B cell (primary cell): ENCODE measurements around the gene KIRREL3. TPM values are rescaled to one million over a fixed set of nuclear protein-coding genes. Genes with fewer than 3 reads are reported as not detected.

Source experiments
- ATAC-seq: fragments of 200-7000 bp; cut with Tn5 transposase; one replicate; pipeline ENCODE4 v1.10.0; 2021; ENCODE audit warnings: low read depth, mild to moderate bottlenecking, moderate number of reproducible peaks, moderate library complexity
- CTCF ChIA-PET: fragments of 350-600 bp; sonication (Branson Sonifier 250); formaldehyde crosslinking; loops from one replicate; lab custom pipeline; 2021; ENCODE audit warnings: antibody characterized with exemption, inconsistent platforms; lab: Charles Lee
- POLR2A ChIA-PET: fragments of 350-600 bp; sonication (Branson Sonifier 250); formaldehyde crosslinking; loops from one replicate; lab custom pipeline; 2021; ENCODE audit warnings: antibody characterized with exemption; lab: Charles Lee
- DNase-seq: peaks from one replicate; pipeline ENCODE4 v3.0.0; 2013
- H2AFZ ChIP-seq: 2 replicates; pipeline ENCODE4 v1.6.1; 2012; ENCODE audit warnings: mild to moderate bottlenecking, low read depth, low read length; ENCODE audit not compliant: insufficient read depth, poor library complexity, severe bottlenecking
- H3K27ac ChIP-seq, 2 donors: 1 replicate in 1 of 2; 2 replicates in 1 of 2; pipeline ENCODE4 v1.5.1; 2012 to 2013; ENCODE audit warnings: low read length in 2 of 2, mild to moderate bottlenecking in 2 of 2, moderate library complexity in 1 of 2
- H3K27me3 ChIP-seq, 4 experiments: fragments of 200-600 bp in 1 of 4; sonication (generic) in 1 of 4; replicated peaks in 1 of 4; 1 replicate in 2 of 4; 2 replicates in 2 of 4; pipeline versions ENCODE4 v1.6.1 to v1.7.0; 2013 to 2016; ENCODE audit warnings: low read length in 3 of 4, mild to moderate bottlenecking in 2 of 4, mixed read lengths in 1 of 4, moderate library complexity in 1 of 4; ENCODE audit not compliant: insufficient read depth in 4 of 4, control insufficient read depth in 3 of 4; ENCODE audit errors: control extremely low read depth in 1 of 4
- H3K36me3 ChIP-seq, 2 experiments: replicated peaks in 1 of 2; 1 replicate in 1 of 2; 2 replicates in 1 of 2; pipeline versions ENCODE4 v1.6.1 to v1.7.1; 2013; ENCODE audit warnings: low read length in 1 of 2; ENCODE audit not compliant: insufficient read depth in 2 of 2, control insufficient read depth in 1 of 2; ENCODE audit errors: control extremely low read depth in 1 of 2, extremely low read depth in 1 of 2
- H3K4me1 ChIP-seq, 2 donors: fragments of 200-600 bp in 1 of 2; sonication (generic) in 1 of 2; 1 replicate in 1 of 2; 2 replicates in 1 of 2; pipeline versions ENCODE4 v1.5.1 to v1.6.1; 2013 to 2017; ENCODE audit warnings: low read length in 2 of 2; ENCODE audit not compliant: control insufficient read depth in 2 of 2, insufficient read depth in 2 of 2
- H3K4me2 ChIP-seq: replicated peaks from 2 replicates; pipeline ENCODE3; 2012; ENCODE audit warnings: mild to moderate bottlenecking, low read depth, low read length; ENCODE audit not compliant: poor library complexity, severe bottlenecking
- H3K4me3 ChIP-seq, 5 experiments: fragments of 200-600 bp in 1 of 5; sonication (generic) in 1 of 5; 1 replicate in 3 of 5; 2 replicates in 2 of 5; pipeline versions ENCODE4 v1.5.1 to v1.7.0; 2011 to 2016; ENCODE audit warnings: low read length in 4 of 5, mild to moderate bottlenecking in 4 of 5, low read depth in 2 of 5, control low read depth in 1 of 5, moderate library complexity in 1 of 5; ENCODE audit not compliant: insufficient read depth in 1 of 5; ENCODE audit errors: control extremely low read depth in 1 of 5, extremely low read depth in 1 of 5
- H3K79me2 ChIP-seq: fragments of 200-600 bp; sonication (generic); one replicate; pipeline ENCODE4 v1.6.0; 2016; ENCODE audit warnings: low read length; ENCODE audit not compliant: control insufficient read depth, insufficient read depth
- H3K9ac ChIP-seq: fragments of 200-600 bp; sonication (generic); 2 replicates; pipeline ENCODE4 v1.6.1; 2017; ENCODE audit warnings: mild to moderate bottlenecking, low read length, moderate library complexity
- H3K9me3 ChIP-seq, 3 donors: one replicate each; pipeline versions ENCODE4 v1.6.1 to v1.7.1; 2013; ENCODE audit warnings: low read length in 2 of 3; ENCODE audit not compliant: control insufficient read depth in 2 of 3, insufficient read depth in 1 of 3; ENCODE audit errors: control extremely low read depth in 1 of 3
- H4K20me1 ChIP-seq: 2 replicates; pipeline ENCODE4 v1.6.0; 2012; ENCODE audit warnings: mild to moderate bottlenecking, low read length; ENCODE audit not compliant: insufficient read depth, control insufficient read depth, poor library complexity, severe bottlenecking
- H3K27ac Mint-ChIP-seq: one replicate; pipeline ENCODE4 v1.8.0; 2021; ENCODE audit warnings: mixed read lengths
- H3K27me3 Mint-ChIP-seq: one replicate; pipeline ENCODE4 v1.8.0; 2021; ENCODE audit warnings: mixed read lengths
- H3K4me1 Mint-ChIP-seq: one replicate; pipeline ENCODE4 v1.8.0; 2021; ENCODE audit warnings: mixed read lengths
- H3K4me3 Mint-ChIP-seq: one replicate; pipeline ENCODE4 v1.8.0; 2021; ENCODE audit warnings: mixed read lengths
- H3K9me3 Mint-ChIP-seq: one replicate; pipeline ENCODE4 v1.8.0; 2022; ENCODE audit warnings: mixed read lengths; ENCODE audit not compliant: insufficient read depth
- EZH2 ChIP-seq: IDR thresholded peaks from 2 replicates; pipeline ENCODE4 v1.6.1; 2012; ENCODE audit warnings: borderline replicate concordance, low read depth, mild to moderate bottlenecking, moderate library complexity, low read length; ENCODE audit not compliant: insufficient read depth, poor library complexity, severe bottlenecking
- WGBS: methylation state at CpG from one replicate; pipeline ENCODE4 v1.1.5; 2013; ENCODE audit warnings: missing lambda C conversion rate; ENCODE audit not compliant: insufficient coverage; 5-methylcytosine and 5-hydroxymethylcytosine counted together
- intact Hi-C: fragments of 100-400 bp; cut with micrococcal nuclease; formaldehyde crosslinking; loops from one replicate; pipeline ENCODE4 v1.10.0; 2022
- polyA plus RNA-seq: library from polyadenylated mRNA; depleted of rRNA; stranded (reverse); fragments of >200 nt; gene quantifications from 2 replicates; pipeline ENCODE4 v1.2.3, GENCODE V29; 2012
- total RNA-seq, 2 donors: library from RNA; stranded (reverse); fragments of 120-200 nt in 1 of 2; gene quantifications; 1 replicate in 1 of 2; 2 replicates in 1 of 2; pipeline versions ENCODE4 v1.2.3 to v1.2.4, GENCODE V29; 2013 to 2022
- TF ChIP-seq, protein P1 (sequence below): fragments of 200-600 bp; IDR thresholded peaks from one replicate; pipeline ENCODE4 v1.8.0; 2022; ENCODE audit warnings: antibody characterized with exemption, mild to moderate bottlenecking

The KIRREL3 gene
- total and polyA plus RNA-seq, 2 donors (not counting 1 experiment from before 2014, with no cell fraction given): not detected

DNA sequence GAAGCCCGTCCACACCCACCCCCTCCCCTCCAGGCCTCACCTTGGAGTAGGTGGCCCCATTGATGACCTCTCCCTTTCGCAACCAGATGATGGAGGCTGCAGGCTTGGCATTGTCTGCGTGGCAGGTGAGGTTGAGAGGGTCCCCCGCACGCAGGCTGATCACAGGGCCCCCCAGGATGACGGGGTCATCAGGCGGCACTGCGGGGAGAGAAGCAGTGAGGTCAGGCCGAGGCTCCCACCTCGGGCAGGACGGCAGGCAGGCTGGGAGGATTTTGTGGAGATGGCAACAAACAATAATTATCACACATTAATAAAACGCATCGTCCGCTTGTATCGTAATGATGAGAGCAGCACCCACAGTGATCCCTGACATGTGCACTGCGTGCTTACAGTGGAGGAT, 527.3 kb downstream of the KIRREL3 start:
- no peaks in the 10 kb centered on the region for H3K9me3 Mint-ChIP-seq
- Histone ChIP-seq H3K4me1 (peaks cover 9 to 11% of the 10 kb centered on the region in 2 donors), H3K4me2 (no peak overlapping the region), H3K27me3 (no peaks in the 10 kb centered on the region), H3K4me3 (no peak overlapping the region), H3K9ac (no peak overlapping the region), H4K20me1 (no peaks in the 10 kb centered on the region), H3K27ac (no peak overlapping the region), H2AFZ (no peak overlapping the region), H3K36me3 (no peaks in the 10 kb centered on the region), H3K79me2 (no peaks in the 10 kb centered on the region), H3K9me3 (no peaks in the 10 kb centered on the region)
- H3K27me3 Mint-ChIP-seq: peaks cover 3% of the 10 kb centered on the region
- 97% methylated on average over 9 of the region's 16 CpGs for WGBS
- no peak overlapping the region for H3K4me3 Mint-ChIP-seq
- no peak overlapping the region for H3K27ac Mint-ChIP-seq
- TF ChIP-seq, protein P1, sequence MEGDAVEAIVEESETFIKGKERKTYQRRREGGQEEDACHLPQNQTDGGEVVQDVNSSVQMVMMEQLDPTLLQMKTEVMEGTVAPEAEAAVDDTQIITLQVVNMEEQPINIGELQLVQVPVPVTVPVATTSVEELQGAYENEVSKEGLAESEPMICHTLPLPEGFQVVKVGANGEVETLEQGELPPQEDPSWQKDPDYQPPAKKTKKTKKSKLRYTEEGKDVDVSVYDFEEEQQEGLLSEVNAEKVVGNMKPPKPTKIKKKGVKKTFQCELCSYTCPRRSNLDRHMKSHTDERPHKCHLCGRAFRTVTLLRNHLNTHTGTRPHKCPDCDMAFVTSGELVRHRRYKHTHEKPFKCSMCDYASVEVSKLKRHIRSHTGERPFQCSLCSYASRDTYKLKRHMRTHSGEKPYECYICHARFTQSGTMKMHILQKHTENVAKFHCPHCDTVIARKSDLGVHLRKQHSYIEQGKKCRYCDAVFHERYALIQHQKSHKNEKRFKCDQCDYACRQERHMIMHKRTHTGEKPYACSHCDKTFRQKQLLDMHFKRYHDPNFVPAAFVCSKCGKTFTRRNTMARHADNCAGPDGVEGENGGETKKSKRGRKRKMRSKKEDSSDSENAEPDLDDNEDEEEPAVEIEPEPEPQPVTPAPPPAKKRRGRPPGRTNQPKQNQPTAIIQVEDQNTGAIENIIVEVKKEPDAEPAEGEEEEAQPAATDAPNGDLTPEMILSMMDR: no peak
- no peak for TF ChIP-seq EZH2
- intact Hi-C loops: no loop called here
- DNase-seq (no peak), ATAC-seq (no peak)
- peaks cover 3% of the 10 kb centered on the region for H3K4me1 Mint-ChIP-seq
- ChIA-PET CTCF (no interaction called here), POLR2A (interaction anchor here (0.7 kb wide), 1 partner anchor 29 kb away, joined by 4 read pairs; no protein-coding TSS in a partner anchor)

DNA sequence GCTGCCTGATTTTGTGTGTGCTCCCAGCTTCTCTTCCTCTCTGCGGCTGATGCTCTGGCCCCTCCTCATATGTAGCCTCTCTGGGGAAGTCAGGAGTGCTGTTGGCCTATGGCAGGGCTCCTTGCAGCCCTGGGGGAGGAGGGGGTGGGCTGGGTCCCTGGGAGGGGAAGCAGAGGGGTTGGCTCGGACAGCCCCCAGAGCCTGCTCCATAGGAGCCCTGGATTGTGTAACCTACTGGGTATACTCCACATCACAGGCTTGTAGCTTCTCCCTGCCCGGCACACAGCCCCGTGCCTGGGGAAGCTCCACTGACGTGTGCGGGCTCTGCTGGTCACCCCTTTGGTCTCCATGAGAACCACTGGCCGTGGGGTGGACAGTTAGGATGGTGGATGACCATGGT, 531.3 kb downstream of the KIRREL3 start:
- Mint-ChIP-seq H3K9me3 (no peaks in the 10 kb centered on the region), H3K4me3 (no peak overlapping the region), H3K27me3 (no peaks in the 10 kb centered on the region), H3K4me1 (peaks cover 32% of the 10 kb centered on the region), H3K27ac (no peak overlapping the region)
- no peak overlapping the region for H3K4me3 ChIP-seq
- no peaks in the 10 kb centered on the region for H3K36me3 ChIP-seq
- no peaks in the 10 kb centered on the region for H3K79me2 ChIP-seq
- H3K4me2 ChIP-seq: no peak overlapping the region
- DNase-seq: no peak
- H4K20me1 ChIP-seq: no peaks in the 10 kb centered on the region
- CTCF ChIA-PET: interaction anchor here (1.1 to 1.3 kb wide), 2 partner anchors 11 kb away, joined by 4 to 8 read pairs; no protein-coding TSS in a partner anchor
- intact Hi-C loops: no loop called here
- H3K27me3 ChIP-seq: peaks cover 0 to 7% (median 0%) of the 10 kb centered on the region in 4 experiments
- H3K27ac ChIP-seq: no peak overlapping the region
- H3K4me1 ChIP-seq: peaks cover 42 to 45% of the 10 kb centered on the region in 2 donors
- no peak for TF ChIP-seq EZH2
- TF ChIP-seq, protein P1: no peak
- ATAC-seq: no peak
- no peak overlapping the region for H3K9ac ChIP-seq
- WGBS: 86% methylated on average over 4 of the region's 7 CpGs
- H2AFZ ChIP-seq: no peak overlapping the region
- POLR2A ChIA-PET: no interaction called here
- H3K9me3 ChIP-seq: peaks cover 0 to 13% (median 0%) of the 10 kb centered on the region in 3 donors
